ENCODE data around the gene LCAT.

The LCAT gene

DNA sequence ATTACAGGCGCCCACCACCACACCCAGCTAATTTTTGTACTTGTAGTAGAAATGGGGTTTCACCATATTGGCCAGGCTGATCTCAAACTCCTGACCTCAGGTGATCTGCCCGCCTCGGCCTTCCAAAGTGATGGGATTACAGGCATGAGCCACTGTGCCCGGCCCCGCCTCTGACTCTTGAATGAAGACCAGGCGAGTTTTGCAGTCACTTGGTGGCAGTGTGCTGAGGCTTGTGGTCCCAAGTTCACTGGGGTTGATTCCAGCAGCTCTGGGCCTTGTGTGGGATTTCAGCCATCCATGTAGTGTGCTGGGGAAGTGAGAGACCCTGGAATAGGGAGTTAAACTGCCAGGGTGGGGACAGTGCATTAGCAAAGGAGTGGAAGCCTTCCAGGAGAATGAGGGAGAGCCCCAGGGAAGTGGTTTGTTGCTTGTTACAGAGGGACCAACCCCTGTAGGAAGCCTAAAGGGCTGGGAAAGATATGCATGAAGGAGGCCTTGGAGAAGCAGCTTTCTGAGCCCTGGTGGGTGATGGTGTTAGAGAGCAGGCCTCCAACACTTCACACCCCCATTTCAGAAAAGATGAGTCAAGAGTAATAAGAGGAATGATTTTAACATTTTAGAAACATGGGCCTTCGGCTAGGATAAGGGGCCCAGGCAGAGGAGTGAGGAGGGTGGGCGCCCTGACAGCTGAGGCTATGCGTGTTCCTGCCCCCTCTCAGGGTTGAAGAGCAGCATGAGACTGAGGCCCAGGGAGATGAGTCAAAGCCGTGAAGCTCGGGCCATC is 36.3 kb downstream of the LCAT start:
- DNase-seq = no peak

GRCh38 chr16:67902831-67903230 is 41.1 kb downstream of the LCAT start:
- DNase-seq = no peak

- no peak for DNase-seq
Observed at GRCh38 chr16:67901734-67902133, 42.2 kb downstream of the LCAT start.

DNA sequence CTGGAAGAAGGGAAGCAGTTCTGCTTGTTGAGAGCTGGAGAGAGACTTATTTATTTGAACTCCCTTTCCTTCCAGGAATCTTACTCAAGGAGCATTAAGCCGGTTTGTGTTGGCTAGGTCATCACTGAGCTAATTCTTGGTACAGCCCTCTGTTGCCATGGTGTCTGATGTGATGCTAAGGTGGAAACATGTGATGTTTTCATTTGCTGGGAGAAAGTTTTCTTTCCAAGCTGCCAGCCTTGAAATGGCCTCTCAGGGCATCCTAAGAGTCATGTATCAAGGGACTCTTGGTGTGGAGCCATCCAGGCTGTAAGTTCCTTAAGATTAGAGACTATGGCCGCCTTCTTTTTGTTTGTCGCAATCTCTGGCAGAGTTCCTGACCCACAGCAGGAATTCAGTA is 46.7 kb downstream of the LCAT start:
- DNase-seq = no peak

- DNase-seq = no peak
Observed at GRCh38 chr16:67893743-67894399, 50.0 kb downstream of the LCAT start.

DNA sequence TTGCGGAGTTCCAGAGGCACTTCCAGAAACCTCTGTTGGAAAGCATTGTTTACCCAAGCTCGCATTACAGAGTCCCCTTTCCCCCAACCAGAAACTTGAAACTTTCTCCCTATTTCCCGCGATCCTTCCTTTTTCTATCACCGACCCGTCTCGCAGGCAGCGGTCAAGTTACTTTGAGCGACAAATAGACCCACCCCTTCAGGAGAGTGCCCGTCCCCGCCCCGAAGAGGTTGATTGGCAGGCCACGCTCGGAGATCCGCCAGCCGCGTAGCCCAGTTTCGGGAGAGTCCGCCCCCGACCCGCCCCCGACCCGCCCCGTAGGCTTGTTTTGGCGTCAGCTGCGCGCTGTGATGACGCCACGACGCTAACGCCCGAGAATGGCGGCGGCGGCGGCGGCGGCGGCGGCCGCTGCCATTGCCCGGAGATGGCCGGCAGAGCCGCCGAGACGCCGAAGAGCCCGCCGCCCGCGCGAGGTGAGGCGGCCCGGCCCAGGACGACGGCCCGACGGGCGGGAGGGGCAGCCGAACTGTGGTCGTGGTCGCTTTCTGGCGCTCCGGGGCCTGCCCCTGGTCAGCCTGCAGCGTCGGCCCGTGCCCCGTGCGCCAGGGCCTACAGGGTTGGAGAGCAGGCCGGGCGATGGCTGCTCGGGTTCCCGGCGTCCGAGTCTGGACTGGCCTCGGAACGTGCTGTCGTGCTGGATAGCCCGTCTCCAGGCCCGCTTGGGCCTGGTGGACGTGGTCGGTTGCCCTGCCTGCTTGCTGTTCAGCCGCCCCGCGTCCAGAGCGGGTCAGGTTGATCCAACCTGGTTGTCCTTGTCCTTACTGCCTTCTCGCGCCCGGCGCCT is 50.8 kb downstream of the LCAT start, which contains the start of gene PSKH1:
Gene PSKH1, plus strand, starts transcription at position 356 of the 844 bp plus-strand sequence. CDS start 15,496 bp downstream, outside the sequence.
- DNase-seq = peak; percentile 85

- no peak for DNase-seq
Observed at GRCh38 chr16:67892375-67892774, 51.5 kb downstream of the LCAT start.

Data from NCI-H1105 (cell line).